ENCODE measurements around the gene INKA2.
A peak's percentile ranks its signal among the peaks of the same experiment; 100 is the strongest.

INKA2 gene

DNA sequence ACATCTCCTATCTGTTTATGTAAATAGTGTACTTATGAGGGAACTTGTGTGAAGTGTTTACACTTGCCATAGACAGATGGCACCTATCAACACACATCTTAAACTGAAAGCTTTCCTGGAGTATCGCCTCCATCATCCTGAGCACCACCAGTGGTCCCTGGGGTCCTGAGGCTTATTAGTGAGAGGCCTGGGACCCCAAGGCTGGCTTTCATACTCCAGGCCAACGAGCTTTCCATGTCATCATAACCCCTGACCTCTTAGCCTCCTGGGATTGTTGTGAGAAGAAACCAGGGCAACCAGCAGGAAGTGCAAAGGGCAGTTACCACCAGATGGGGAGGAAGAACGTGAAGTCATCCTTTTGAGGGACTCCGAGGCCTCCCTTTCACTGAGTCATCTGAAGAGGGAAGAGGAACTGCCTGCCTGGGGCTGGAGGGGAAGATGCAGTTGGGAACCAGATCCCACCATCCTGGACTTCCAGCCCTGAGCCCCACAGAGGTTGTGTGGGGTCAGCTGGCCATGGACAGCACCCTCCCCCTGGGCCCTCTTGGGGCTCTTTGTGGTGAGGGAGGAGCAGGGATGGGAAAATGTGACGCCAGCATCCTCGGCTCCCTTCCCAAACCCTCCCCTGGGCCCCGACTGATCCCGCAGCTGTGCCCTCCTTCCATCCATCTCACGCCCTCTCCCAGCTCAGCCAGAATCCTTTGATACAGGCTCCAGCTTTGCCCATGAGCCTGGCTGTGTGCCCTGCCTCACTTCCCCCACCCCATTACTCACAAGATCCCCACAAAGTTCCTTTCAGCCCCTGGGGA is 5.8 kb downstream of the INKA2 start:
- DNase-seq, result peak in 22 of 56 donors; percentile 15 to 63 (median 38)

- DNase-seq, result no peak
These were observed 6.5 kb downstream of the INKA2 start for GRCh38 chr1:111732718-111733117.

DNA sequence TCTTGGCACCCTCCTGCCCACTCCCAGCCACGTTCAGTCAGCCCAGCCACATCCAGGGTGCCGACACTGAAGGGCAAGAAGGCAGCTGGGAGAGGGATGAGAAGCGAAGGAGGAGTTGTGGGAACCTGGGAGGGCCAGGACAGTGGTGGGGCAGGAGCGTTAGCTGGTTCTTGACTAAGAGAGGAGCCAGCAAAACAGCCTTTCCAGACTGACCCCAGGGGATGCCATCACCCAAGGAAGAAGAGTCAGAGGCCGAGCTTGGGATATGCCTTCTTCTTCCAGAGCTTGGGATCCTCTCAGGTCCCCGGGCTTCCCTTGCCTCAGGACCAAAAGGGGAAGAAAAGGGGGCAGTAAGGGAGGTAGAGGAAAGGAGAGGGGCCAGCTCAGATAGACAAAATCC is 7.2 kb downstream of the INKA2 start:
- no peak for DNase-seq

DNA sequence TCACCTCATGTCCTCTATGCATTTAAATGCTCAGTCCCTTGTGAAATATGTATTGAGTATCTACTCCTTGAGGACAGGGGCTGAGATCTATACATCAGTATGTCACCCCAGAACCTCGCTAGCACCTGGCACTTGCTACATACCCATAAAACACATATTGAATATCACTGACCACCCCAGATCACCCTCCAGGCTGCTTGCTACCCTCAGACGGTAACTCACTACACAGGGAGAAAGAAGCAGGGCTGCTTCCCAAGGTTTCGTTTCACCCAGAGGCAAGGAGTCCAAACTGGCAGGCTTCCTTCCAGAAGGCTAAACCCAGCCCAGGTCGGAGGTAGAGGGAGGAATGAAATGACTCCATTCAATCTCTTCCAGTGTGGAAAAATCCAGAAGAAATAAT is 8.5 kb downstream of the INKA2 start:
- DNase-seq, result no peak

GRCh38 chr1:111729946-111730681 is 9.1 kb downstream of the INKA2 start:
- DNase-seq, result no peak

DNA sequence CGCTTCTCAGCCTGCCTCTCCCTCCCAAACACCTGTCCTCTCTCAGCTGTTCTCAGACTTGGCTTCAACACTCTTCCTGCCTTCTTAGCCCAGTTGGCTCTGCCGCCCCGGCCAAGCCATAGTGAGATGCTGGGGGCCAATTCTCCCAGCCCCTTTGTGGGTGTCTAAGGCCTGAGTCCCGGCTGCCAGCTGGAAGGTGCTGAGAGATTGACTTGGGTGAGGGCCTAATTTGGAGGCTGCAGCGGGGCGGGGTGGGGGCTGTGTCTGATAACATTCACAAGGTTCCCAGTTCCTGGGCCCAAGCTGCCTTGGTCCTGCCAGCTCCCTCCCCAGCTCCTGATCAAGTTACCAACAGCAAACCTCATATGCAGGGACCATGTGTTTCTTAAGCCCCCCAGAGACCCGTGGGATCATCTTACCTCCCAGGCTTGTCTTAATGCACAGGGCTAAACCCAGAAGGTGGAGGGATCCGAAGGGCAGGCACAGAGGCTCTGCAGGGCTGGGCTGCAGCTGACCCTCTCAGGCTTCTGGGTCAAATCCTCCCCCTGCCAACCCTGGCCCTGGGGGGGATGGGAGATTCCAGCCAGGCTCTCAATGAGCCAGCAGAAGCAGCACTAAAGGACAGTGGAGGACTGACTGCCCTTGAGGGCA is 9.8 kb downstream of the INKA2 start:
- DNase-seq, result peak in 4 of 56 donors; percentile 11 to 30 (median 26)

GRCh38 chr1:111727056-111727455 is 12.1 kb downstream of the INKA2 start:
- DNase-seq, result no peak

DNA sequence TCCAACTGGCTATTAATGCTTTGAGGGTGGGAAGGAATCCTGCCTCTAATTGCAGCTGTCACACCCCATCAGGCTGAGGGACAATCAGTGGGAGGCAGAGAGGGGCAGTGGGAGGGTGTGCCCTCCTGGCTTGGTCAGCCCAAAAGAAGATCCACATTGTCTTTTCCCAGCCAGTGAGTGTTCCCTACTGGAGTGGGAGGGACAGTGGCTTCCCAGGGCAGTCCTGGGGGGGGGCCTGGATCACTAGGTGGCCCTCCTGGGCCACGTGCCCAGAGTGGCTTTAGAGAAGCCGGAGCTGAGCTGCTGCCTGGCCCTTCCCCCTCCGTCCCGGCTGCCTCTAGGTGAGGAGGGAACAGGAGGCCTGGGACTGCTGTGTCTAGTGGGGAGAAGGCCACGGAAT is 14.0 kb downstream of the INKA2 start:
- peak in 9 of 56 donors; percentile 11 to 62 (median 34) for DNase-seq

DNA sequence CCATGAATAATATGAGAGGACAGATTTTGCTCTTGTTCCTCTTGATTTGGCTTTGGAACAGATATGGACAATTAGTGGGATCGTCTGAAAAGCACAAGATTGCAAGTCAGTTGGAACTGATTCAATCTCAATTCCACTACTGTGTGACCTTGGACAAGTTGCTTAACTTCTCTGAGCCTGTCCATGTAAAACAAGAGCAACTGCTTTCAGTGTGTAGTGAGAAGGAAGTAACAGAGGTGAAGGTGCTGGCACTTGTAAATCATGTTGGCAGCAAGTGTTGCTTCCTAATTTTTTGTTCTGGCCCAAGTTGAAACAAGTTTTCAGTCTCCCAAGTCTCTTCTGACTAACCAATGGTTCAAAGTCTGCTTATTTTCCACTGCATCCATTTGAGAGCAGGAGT is 15.3 kb downstream of the INKA2 start:
- DNase-seq, result no peak

DNA sequence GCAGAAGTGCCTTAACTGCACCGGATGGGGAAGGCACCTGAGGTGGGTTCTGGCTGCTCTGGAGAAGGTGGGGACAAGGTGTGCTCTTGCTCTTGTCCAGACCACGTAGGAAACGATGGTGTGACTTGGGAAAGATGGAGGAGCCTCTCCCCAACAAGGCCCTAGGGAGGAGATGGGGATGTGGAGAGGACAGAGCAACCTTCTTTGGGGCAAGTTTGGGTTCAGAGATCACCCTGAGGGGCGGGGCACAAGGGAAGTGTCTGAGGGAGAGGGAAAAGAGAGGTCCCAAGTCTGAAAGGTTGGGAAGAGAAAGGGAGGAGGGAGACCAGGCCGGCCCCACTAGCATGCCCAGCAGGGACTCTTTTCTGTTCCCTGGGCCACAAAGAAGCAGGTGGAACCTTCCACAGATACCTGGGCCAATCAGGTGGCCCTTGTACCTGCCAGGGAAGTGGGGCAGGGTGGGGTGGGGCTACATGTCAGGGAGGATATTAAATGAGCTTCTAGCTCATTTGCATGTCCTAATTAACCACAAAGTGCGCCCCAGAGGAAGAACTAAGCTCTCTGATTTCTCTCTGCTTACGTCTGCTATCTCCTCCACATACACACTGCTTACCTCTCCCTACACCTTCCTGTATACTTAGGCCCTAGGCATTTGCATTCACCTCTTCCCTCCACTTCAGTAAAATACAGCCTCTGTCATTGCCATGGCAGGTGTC is 15.9 kb downstream of the INKA2 start:
- no peak for DNase-seq

DNA sequence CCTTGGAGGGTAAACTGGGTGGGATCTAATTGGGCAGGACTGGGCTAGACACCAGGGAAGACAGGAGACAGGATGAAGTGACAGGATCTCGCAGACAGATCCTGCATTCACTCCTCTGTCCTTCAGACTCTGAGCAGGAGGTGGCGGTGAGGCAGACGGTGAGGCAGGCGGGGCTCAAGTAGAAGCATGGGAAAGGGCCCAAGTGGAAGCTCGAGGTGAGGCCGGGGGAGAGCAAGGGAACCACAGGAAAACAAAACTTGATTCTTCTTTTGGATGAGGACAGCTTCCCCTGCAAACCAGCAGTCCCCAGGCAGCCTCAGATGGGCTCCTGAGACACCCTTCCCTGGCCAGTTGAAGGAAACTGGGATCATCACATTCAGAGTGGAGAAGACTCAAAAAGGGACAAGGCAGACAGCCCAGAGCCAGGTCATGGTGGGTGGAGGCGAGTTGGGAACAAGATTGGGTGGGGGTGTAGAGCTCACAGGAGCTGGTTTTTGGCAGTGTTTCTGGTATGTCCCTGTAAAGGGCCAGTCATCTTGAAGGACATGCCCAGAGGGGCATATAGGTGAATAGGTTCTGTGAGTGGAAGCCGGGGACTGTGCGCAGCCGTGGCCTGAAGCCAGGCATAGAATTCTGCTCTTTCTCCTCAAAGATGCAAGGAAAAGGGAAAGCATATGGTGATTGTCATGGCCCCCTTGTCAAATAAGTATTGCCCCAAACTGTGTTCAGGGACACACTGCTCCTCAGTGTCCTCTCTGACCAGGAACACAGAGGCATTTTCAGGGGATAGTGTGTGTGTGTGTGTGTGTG is 18.0 kb downstream of the INKA2 start:
- DNase-seq, result no peak

DNA sequence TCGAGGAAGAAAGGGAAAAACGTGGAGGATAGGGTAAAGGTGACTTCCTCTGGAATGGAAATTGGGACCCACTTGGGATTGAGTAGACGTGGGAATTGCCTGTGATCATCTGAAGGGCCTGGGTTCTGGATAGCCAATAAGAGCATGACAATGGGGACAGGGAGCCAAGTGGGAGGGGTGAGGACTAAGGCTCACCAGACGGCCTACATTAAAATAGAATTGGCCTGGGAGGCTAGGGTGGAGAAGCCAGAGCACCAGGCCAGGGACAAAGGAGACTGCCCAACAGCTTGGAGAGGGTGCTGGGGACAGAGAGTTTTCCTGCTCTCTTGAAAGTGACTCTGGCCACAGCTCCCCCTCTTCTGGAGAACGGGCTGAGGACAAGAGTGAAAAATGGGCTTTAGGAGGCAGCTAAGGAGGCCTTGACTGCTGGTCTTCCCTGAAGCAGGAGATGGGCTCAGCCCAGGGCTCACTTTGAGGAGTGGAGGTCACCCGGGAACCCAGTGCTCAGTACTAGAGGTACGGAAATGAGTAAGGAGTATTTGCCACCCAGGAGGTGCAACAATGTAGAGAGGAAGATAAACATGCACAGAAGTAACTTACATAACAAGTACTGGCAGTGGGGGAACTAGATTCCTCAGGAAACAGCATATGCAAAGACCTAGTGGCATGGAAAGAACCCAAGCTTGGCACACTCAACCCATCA is 18.8 kb downstream of the INKA2 start:
- DNase-seq, result no peak

- peak in 1 of 56 donors; percentile 25 for DNase-seq
These were observed 19.5 kb downstream of the INKA2 start for GRCh38 chr1:111719674-111720132.

GRCh38 chr1:111719135-111719534 is 20.1 kb downstream of the INKA2 start:
- no peak for DNase-seq

- DNase-seq, result no peak
These were observed 21.7 kb downstream of the INKA2 start for GRCh38 chr1:111717450-111717849.

GRCh38 chr1:111716333-111716732 is 22.9 kb downstream of the INKA2 start:
- DNase-seq, result no peak

- DNase-seq, result no peak
These were observed 29.2 kb downstream of the INKA2 start for GRCh38 chr1:111709986-111710385.

DNA sequence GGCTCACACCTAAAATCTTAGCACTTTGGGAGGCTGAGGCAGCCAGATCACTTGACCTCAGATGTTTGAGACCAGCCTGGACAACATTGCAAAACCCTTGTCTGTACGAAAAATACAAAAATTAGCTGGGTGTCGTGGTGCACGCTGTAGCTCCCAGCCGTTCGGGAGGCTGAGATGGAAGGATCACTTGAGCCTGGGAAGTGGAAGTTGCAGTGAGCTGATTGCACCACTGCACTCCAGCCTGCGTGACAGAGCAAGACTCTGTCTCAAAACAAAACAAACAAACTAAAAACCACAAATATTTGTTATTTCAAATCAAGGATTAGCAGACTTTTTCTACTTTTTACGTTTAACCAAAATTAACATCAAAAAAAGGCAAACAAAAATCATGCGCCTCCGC is 31.3 kb downstream of the INKA2 start:
- no peak for DNase-seq

DNA sequence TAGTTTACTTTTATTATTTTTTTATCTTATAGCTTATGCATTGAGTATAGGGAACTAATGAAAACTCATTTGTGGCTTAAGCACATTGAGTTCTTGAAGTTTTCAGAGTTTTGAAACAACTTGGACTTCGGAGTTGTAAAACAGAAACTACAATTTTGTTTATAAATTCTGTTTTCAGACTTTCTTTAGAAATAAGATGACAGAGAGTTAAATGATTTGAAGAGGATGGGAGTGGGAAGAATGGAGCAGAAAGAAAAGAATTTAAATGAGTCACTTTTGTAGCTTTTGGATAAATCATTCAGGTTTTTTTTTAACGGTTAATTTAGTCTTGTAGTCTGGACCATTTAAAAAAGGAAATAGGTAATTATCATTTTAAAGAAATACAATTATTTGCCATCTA is 32.3 kb downstream of the INKA2 start:
- DNase-seq, result no peak

DNA sequence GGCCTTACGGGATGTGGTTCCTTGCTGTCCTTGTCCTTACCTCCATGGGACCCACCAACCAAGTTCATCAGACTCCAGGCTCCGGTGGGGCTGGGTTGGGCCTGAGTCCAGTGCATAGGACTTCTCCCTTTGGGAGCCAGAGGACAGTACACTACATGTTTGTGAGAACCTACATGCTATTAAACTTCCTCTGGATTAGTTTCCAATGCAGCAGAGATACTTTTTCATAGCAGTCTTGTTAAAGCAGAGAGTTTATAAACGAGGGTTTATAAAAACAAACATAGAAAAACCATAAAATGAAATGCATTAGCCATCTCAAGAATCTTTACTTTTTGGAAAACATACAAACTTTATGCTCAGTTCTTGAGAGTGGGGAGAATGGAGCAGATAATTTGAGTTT is 33.4 kb downstream of the INKA2 start:
- no peak for DNase-seq
